ENCODE results near the gene PON2. TPM values are rescaled to one million over a fixed set of nuclear protein-coding genes. Genes with fewer than 3 reads are reported as not detected.

The PON2 gene
- total RNA-seq, 1 donor from 2014 or later = 91.6 TPM

DNA sequence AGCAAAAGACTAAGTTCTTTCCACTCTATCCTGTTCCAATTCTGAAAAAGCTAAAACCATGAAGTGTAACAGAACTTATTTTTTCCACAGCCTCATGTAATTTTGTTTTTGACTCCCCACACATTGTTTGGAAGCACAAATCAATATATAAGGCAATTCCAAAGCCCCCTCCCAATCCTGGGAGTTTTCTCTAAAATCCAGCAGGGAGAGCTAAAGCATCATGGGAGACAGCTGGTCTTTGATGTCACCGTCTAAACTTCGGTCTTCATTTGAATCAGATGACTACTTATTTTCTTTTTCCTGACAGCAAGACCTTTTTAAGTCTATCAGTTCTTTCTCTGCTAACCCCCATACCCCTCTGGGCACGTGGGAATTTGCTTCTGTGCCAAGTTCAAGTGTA lies 77.2 kb downstream of the PON2 start:
- Mint-ChIP-seq H3K27ac (ENCODE audit: unreplicated experiment) (no peak overlapping the region), H3K9me3 (ENCODE audit: low read depth) (peaks cover 9% of the 10 kb centered on the region), H3K4me3 (ENCODE audit: unreplicated experiment) (no peak overlapping the region), H3K4me1 (ENCODE audit: low read depth) (no peaks in the 10 kb centered on the region), H3K36me3 (ENCODE audit: low read depth) (no peaks in the 10 kb centered on the region), H3K27me3 (ENCODE audit: low read depth) (no peaks in the 10 kb centered on the region)
- DNase-seq (ENCODE audit: low spot score) = no peak
- TF ChIP-seq, protein P1, sequence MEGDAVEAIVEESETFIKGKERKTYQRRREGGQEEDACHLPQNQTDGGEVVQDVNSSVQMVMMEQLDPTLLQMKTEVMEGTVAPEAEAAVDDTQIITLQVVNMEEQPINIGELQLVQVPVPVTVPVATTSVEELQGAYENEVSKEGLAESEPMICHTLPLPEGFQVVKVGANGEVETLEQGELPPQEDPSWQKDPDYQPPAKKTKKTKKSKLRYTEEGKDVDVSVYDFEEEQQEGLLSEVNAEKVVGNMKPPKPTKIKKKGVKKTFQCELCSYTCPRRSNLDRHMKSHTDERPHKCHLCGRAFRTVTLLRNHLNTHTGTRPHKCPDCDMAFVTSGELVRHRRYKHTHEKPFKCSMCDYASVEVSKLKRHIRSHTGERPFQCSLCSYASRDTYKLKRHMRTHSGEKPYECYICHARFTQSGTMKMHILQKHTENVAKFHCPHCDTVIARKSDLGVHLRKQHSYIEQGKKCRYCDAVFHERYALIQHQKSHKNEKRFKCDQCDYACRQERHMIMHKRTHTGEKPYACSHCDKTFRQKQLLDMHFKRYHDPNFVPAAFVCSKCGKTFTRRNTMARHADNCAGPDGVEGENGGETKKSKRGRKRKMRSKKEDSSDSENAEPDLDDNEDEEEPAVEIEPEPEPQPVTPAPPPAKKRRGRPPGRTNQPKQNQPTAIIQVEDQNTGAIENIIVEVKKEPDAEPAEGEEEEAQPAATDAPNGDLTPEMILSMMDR (IDR thresholded peaks at IDR 0.05) = peak; percentile 37

Other genes with a start within 250 kb of the PON2 start
- gene PON1, start 110.5 kb downstream of the PON2 start, total RNA-seq = not detected in 3 replicates
- not detected in 3 replicates for gene PON3, start 38.7 kb downstream of the PON2 start, total RNA-seq
- gene ASB4, start 50.9 kb upstream of the PON2 start, total RNA-seq = not detected in 3 replicates
- gene PDK4, start 161.5 kb upstream of the PON2 start, total RNA-seq = 1.9 to 8.6 TPM (median 7.3 TPM) in 3 replicates